Measurements from ENCODE around the gene USHBP1. TPM values are rescaled to one million over a fixed set of nuclear protein-coding genes. Genes with fewer than 3 reads are reported as not detected.

USHBP1 gene
- total RNA-seq, 1 experiment from 2014 or later: not detected

- no peak for DNase-seq (ENCODE audit: low read depth, low spot score)
- ATAC-seq: no peak
- H3K9me3 ChIP-seq (ENCODE audit: control insufficient read depth, insufficient read depth, low read depth, low read length): no peaks in the 10 kb centered on the region
- intact Hi-C loops (cut with micrococcal nuclease; ENCODE audit: unreplicated experiment) (no loop called here), in situ Hi-C loops (cut with HindIII; ENCODE audit: low pct_unique_long_range_greater_than_20kb, low sequenced_read_pairs) (no loop called here)
- ChIA-PET CTCF (interaction anchor here (1.1 kb wide), 1 partner anchor 24 kb away, joined by 3 read pairs; no protein-coding TSS in a partner anchor), POLR2A (interaction anchor here (0.7 kb wide), 1 partner anchor 17 kb away, joined by 3 read pairs; no protein-coding TSS in a partner anchor)
- no peaks in the 10 kb centered on the region for H3K36me3 ChIP-seq (ENCODE audit: control insufficient read depth, insufficient read depth, low read length)
- H3K4me3 ChIP-seq (ENCODE audit: low read depth in 2 of 2, low read length in 2 of 2): no peak overlapping the region
- no TSS peak for BruUV-seq (replicated peaks)
- H3K4me1 ChIP-seq (ENCODE audit: control insufficient read depth, insufficient read depth, low read length): no peaks in the 10 kb centered on the region
- no peaks in the 10 kb centered on the region for H3K27me3 ChIP-seq (ENCODE audit: control insufficient read depth, insufficient read depth, low read length)
- H3K27ac ChIP-seq (ENCODE audit: low read length): no peak overlapping the region
- TF ChIP-seq REST (IDR thresholded peaks at IDR 0.05; ENCODE audit: insufficient read depth in 1 of 2, low read depth in 2 of 2, low read length in 1 of 2) (no peak), CTCF (IDR thresholded peaks at IDR 0.05) (no peak), POLR2AphosphoS5 (IDR thresholded peaks at IDR 0.05; ENCODE audit: low read depth, low read length) (no peak), TCF7L2 (IDR thresholded peaks at IDR 0.05; ENCODE audit: low read depth, low read length) (no peak), SIN3A (IDR thresholded peaks at IDR 0.05; ENCODE audit: borderline replicate concordance, insufficient read depth, low read depth, low read length) (no peak)
Observed at GRCh38 chr19:17259118-17259780, 5.3 kb downstream of the USHBP1 start.

GRCh38 chr19:17256130-17256529 lies 8.4 kb downstream of the USHBP1 start:
- DNase-seq (ENCODE audit: low read depth, low spot score) (no peak), ATAC-seq (no peak)
- Histone ChIP-seq H3K9me3 (ENCODE audit: control insufficient read depth, insufficient read depth, low read depth, low read length) (no peaks in the 10 kb centered on the region), H3K4me3 (ENCODE audit: low read depth in 2 of 2, low read length in 2 of 2) (no peak overlapping the region), H3K4me1 (ENCODE audit: control insufficient read depth, insufficient read depth, low read length) (no peaks in the 10 kb centered on the region), H3K27me3 (ENCODE audit: control insufficient read depth, insufficient read depth, low read length) (no peaks in the 10 kb centered on the region), H3K36me3 (ENCODE audit: control insufficient read depth, insufficient read depth, low read length) (no peaks in the 10 kb centered on the region), H3K27ac (ENCODE audit: low read length) (no peak overlapping the region)
- TF ChIP-seq CTCF (IDR thresholded peaks at IDR 0.05) (no peak), TCF7L2 (IDR thresholded peaks at IDR 0.05; ENCODE audit: low read depth, low read length) (no peak), POLR2AphosphoS5 (IDR thresholded peaks at IDR 0.05; ENCODE audit: low read depth, low read length) (no peak), SIN3A (IDR thresholded peaks at IDR 0.05; ENCODE audit: borderline replicate concordance, insufficient read depth, low read depth, low read length) (no peak), REST (IDR thresholded peaks at IDR 0.05; ENCODE audit: insufficient read depth in 1 of 2, low read depth in 2 of 2, low read length in 1 of 2) (no peak)
- in situ Hi-C loops (cut with HindIII; ENCODE audit: low pct_unique_long_range_greater_than_20kb, low sequenced_read_pairs): no loop called here
- CTCF ChIA-PET: no interaction called here
- no TSS peak for BruUV-seq (replicated peaks)
- intact Hi-C loops (cut with micrococcal nuclease; ENCODE audit: unreplicated experiment): no loop called here
- POLR2A ChIA-PET: no interaction called here
